ENCODE measurements around the gene NUP133. TPM values are rescaled to one million over a fixed set of nuclear protein-coding genes. Genes with fewer than 3 reads are reported as not detected.

Gene NUP133
- total and polyA plus RNA-seq, 2 experiments from 2014 or later = 29.5 to 65.4 TPM

- no peaks in the 10 kb centered on the region for H3K79me2 ChIP-seq (replicated peaks; ENCODE audit: insufficient read depth)
- peaks cover 41% of the 10 kb centered on the region for H3K27me3 ChIP-seq (ENCODE audit: insufficient read depth)
- no peak for DNase-seq (ENCODE audit: low spot score)
- H3K27me3 Mint-ChIP-seq (ENCODE audit: insufficient read depth, low read depth, poor library complexity) = peaks cover 36% of the 10 kb centered on the region
- H3K9me3 Mint-ChIP-seq = no peaks in the 10 kb centered on the region
- no peak overlapping the region for H3K4me2 ChIP-seq
- 0 out of 2 replicates have a peak, but pooled peaks cover 5% of the 10 kb centered on the region for H3K36me3 ChIP-seq (ENCODE audit: insufficient read depth)
- peaks cover 10% of the 10 kb centered on the region; the same call in 1 of the 2 replicates for H3K4me1 ChIP-seq (ENCODE audit: insufficient read depth)
- no peak overlapping the region for H3K4me3 Mint-ChIP-seq
- H3F3A ChIP-seq (replicated peaks; ENCODE audit: low read depth) = peaks cover 9% of the 10 kb centered on the region; the same call in 1 of the 2 replicates
- no peaks in the 10 kb centered on the region for H3K9me2 ChIP-seq (ENCODE audit: insufficient read depth)
- TF ChIP-seq JUNB (IDR thresholded peaks at IDR 0.05; ENCODE audit: unreplicated experiment) (no peak), EZH2phosphoT487 (IDR thresholded peaks at IDR 0.05; ENCODE audit: unreplicated experiment) (no peak), ETS1 (IDR thresholded peaks at IDR 0.05) (no peak), EZH2 (IDR thresholded peaks at IDR 0.05; ENCODE audit: low read depth, unreplicated experiment) (no peak), ZNF331 (CRISPR knock-in tag; IDR thresholded peaks at IDR 0.05; ENCODE audit: low read depth) (no peak), NANOG (IDR thresholded peaks at IDR 0.05; ENCODE audit: borderline replicate concordance) (no peak), ZNF114 (CRISPR knock-in tag; IDR thresholded peaks at IDR 0.05) (no peak), CREB1 (CRISPR knock-in tag; IDR thresholded peaks at IDR 0.05; ENCODE audit: low read depth) (no peak), POLR2AphosphoS5 (IDR thresholded peaks at IDR 0.05; ENCODE audit: low read depth) (no peak), STAT1 (IDR thresholded peaks at IDR 0.05; ENCODE audit: unreplicated experiment) (no peak), CTCF (conservative IDR thresholded peaks at IDR 0.05; ENCODE audit: low read depth in 2 of 2) (no peak), ZNF462 (CRISPR knock-in tag; IDR thresholded peaks at IDR 0.05) (no peak), REST (IDR thresholded peaks at IDR 0.05; ENCODE audit: unreplicated experiment) (no peak)
- H3K4me3 ChIP-seq = no peak overlapping the region
- H3K27ac Mint-ChIP-seq = no peak overlapping the region
- no peak for ATAC-seq
- peaks cover 15% of the 10 kb centered on the region; the same call in 2 of the 3 replicates for H3K36me3 Mint-ChIP-seq (ENCODE audit: low read depth)
- H3K27ac ChIP-seq (ENCODE audit: low read depth) = no peak overlapping the region
- H3K4me1 Mint-ChIP-seq = peaks cover 4% of the 10 kb centered on the region; the same call in 2 of the 3 replicates
- no peak overlapping the region for H2AFZ ChIP-seq
- no peaks in the 10 kb centered on the region; the same call in 1 of the 2 replicates for H4K20me1 ChIP-seq (replicated peaks; ENCODE audit: insufficient read depth)
Measured at GRCh38 chr1:229438021-229438420, 70.1 kb downstream of the NUP133 start.
